SIG-M5 (cell line): ENCODE results near the gene NET1.

Experiments used
- DNase-seq: peaks from one replicate; lab custom pipeline; 2025; lab: John Stamatoyannopoulos, UW

NET1 gene

DNA sequence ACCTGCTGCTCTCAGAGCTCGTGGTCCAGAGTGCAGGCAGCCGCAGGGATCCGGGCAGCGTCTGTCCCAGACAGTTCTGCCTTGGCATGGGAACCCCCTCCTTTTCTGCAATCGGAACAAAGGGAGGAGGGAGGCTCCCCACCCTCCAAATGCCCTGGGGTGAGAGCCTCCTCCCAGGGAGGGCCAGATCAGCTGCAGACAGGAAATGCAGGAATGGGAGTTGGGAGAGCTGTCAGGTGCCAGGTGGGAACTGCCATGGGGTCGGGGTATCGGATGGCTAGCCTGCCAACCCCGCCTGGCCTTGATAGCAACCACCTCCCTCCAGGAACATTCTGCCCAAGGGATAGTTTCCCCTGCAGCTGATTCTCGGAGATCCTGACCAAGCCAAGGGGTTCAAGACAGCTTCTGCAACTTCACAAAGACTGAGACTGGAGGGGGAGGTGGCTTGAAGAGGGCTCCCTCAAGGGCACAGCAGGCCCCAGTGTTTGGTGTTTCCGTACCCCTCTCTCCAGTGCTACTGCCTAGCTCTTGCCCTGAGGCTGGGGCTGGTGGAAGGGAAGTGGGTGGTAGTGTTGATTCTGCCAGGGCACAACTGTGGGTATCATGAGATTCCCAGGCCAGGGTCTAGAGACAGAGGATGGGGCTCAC is 87.3 kb downstream of the NET1 start, which contains the start of gene CALML5:
CALML5 (minus strand) TSS at position 78 of the 648 bp plus-strand sequence. CDS start 132 bp downstream, outside the sequence.
- DNase-seq = no peak

DNA sequence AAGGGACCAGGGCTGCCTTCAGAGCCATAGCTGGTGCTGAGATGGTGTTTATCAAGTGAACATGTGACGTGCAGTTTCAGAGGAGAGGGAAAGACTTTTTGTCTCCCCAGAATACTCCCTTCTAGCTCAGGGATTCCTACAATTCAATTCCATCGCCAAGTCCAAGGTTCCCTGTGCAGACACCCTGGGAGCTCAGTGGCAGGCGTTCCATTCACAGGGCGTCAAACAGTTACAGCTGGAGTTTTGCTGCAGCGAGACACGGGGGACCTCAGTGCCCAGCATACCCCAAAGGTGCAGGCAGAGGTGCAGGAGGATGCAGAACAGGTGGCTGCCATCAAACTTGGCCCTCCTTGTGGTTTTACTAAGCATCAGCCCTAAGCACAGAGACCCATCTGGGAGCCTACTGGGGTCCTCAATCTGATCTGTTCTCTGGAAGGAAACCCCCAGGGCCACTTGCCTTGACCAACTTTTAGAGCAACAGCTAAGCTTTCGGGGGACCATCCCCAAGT is 87.9 kb downstream of the NET1 start:
- no peak for DNase-seq

DNA sequence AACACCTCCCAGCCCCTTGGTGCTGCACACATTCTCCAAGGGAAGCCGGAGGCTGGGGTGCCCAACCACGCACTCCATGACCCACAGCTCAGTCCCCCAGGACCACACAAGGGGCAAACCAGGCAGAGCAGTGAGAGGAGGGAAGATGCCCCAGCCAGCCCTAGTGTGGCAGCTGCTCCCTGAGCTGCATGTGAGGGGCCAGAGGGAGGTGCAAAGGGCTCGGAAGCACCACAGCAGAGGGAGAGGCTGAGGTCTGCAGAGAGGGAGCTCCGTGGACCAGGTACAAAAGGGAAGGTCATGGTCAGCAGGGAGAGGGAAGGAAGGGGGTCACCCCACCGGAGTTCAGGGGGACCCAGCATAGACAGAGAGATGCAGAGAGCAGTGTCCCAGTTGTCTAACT is 88.6 kb downstream of the NET1 start:
- no peak for DNase-seq

DNA sequence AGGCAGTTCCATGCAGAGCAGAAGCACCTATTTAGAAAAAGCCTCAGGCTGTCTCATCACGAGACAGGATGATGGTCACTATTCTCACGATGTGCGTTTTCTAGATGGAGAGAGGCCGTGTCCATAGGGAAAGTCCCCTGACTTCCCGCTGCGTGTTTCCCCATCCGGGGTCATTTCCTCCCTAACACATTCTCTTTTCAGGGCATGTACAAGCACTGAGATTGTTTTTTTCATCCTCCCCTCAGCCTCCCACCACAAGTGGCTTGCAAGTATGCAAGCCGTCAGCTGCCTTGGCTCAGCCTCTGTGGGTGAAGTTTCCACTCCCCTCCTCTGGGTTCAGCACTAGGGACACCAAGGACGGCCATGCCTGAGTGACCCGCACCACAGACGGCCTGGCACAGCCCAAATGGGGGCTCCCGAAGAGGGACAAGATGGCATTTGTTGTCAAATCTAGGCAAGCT is 89.7 kb downstream of the NET1 start:
- DNase-seq = no peak

DNA sequence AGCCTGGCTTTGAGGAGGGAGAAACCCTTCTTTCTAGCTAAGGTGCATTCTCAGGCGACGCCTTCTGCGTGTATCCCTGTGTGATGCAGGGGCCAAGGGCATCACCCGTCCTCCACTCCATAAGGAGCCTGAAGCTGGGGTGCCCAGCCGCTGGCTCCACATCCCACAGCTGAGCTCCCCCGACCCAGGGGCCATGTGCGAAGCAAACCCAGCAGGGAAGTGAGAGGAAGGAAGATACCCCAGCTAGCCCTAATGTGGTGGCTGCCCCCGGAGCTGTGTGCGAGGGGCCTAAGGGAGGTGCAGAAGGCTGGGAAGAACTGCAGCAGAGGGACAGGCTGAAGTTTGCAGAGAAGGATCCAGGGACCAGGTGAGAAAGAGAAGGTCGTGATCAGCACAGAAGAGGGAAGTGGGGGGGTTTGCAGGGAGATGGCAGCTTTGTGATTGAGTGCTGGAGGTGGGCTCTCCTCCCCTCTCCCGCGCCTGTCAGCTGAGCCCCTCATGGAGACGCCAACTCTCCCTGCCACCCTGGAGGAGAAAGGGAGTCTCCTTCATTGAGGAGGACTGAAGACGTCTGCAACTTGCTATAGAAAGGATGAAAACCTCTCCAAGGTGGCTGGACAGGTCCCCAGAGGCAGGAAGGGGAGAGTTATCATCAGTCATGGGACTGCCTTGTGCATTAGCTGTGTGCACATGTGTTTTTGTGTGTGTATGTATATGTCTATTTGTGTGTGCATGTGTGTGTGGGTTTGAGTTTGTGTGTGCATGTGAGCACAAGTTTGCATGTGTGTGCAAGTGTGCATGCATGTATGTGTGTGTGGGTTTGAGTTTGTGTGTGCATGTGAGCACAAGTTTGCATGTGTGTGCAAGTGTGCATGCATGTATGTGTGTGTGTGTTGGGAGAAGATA is 90.5 kb downstream of the NET1 start:
- DNase-seq = no peak

DNA sequence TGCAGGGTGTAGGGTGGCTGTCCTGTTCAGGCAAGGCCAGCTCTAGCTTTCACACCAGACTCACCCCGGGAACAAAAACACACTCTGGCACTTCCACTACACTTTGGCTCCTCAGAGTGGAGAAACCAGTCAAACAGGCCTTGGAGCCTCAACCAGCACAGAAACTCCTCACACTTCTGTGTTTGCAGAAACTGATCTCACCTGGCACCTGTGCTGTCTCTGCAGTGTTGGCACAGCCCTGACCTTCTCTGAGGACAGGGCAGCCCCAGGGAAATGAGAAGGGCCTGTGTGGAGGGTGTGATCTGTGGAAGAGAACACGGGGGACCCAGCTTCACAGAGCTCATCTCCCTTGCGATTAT is 91.1 kb downstream of the NET1 start:
- DNase-seq = no peak

DNA sequence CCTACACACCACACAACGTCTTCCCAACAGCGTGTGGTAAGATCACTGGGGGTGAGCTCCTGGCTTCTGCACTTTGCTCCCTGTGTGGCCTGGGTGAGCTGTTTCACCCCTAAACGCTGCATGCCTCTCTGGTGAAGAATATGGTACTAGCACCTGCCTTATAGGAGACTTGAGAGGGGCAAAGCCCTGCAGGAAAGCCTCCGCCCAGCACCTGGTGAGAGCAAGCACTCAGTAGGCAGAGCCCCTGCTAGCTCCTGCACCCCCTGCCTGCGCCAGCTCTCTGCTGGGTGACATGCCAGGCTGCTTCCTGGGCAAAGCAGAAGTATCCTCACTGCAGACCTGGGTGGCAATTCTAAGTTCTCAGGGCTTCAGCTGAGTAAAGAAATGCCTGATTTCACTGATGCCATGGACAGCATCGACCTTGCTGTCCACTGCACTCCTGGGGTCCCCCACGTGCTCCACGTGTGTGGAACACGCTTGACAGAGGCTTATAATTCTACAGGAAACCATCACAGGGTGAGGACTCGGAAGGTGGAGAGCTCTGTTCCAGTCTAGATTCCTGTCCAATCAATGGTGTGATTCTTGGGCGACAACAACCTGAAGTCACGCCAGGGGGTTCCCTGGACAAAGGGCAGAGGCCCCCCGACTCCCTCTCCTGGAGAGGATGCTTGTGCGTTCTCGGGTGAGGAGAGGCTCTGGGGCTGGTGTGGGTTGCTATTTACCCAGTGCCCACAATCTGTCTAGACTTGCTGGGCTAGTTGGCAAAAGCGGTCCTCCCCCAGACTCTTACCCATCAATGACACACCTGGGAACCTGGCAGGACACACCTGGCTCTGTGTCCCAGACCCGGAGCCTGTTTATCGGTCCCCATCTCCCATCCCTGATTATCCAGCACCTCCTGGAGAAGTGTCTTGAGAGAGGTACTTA is 92.1 kb downstream of the NET1 start:
- DNase-seq = no peak

DNA sequence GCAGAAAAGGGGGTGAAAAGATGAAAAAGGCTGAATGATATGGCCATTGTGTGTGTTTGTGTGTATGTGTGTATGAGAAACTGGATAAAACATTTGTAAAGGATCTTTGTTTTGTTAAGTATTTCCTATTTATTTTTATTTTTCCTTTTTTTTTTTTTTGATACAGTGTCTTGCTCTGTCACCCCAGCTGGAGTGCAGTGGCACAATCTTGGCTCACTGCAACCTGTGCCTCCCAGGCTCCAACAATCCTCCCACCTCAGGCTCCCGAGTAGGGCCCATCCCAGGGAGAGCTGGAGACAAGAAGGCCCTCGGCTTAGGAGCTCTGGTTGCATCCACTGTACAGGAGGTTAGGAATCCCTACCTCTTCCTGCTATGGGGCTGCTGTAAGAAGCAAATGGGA is 93.9 kb downstream of the NET1 start:
- no peak for DNase-seq

DNA sequence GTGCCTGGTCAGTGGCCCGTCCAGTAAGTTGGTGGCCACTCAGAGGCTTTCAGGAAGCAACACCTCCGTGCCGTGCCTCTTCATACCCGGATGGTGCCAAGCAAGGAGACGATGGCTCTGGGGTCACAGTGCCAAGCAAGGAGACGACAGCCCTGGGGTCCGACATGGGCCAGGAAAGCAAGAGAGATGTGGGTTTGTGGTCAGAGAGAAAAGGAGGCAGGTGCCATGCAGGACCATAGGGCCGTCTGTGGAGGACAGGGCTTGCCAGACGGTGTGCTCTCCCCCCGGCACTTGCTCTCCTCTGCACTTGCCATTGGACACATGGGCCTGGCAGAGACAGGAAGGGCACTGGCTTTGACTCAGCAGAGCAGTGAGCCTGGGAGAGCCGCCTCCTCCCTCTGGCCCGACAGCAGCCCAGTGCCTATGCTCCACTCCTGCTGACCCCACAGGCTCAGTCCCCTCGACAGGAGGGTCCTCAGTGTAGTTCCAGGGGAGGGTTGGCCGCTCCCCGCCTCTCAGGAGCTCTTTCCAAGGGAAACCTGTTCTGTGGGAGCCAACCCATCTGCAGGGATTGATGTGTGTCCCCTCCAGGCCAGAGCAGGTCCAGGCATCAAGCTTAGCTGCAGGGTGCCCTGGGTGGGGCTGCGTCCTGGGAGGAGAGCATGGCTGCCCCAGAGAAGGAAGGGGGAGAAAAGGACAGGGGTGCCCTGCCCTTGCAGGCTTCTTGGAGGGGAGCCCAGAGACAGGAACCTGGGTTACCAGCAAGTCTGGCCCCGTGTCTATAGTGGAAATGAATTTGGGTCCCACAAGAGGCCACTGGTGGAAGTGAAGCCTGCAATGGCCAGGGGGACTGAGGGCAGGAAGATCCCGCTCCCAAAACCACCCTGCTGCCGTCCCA is 94.6 kb downstream of the NET1 start:
- DNase-seq = no peak

DNA sequence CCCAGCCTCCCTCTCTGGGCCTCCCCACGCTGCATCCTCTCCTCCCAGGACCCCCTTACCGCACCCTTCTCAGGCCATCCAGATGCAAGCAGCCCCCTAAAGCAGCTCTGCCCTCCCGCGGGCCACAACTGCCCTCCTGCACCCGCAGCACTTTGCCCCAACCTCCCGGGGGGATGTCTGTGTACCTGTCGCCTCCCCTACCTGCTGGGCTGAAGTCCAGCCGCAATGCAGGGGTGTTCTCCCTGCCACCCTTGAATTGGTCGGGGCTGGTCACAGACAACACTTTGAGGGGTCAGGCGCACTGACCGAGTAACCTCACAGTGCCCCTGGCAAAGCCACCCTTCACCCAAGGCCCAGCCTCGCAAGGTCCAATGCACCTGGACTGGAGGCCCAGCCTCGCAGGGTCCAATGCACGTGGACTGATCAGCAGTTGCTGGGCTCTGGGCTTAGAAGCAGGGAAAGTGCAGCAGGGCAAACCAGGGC is 95.3 kb downstream of the NET1 start:
- DNase-seq = no peak

DNA sequence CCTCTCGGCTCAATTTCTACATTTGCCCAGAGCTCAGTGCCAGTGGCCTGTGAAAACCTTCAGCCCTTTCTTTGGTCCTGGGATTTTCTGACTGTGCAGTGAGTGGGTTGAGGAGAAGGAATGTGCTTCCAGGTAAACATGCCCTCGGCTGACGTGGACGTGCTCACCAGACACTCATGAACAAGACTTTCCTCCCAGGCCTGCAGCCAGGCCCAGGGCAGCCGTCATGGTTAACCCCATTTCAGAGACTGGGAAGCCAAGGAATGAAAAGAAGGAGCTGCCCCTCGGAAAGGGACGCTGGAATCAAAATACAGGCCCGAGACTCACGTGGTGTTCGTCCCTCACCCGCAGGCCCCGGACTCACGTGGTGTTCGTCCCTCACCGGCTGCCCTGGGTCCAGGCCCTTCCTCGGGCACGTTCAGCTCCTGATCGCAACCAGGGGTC is 95.8 kb downstream of the NET1 start:
- no peak for DNase-seq
